BLaER1 (cell line): ENCODE results near the gene PPP6R1.

Experiments
- H3K27ac ChIP-seq: shearing (Covaris generic); formaldehyde crosslinking; 2 replicates; pipeline ENCODE4 v1.8.1; 2022
- H3K27me3 ChIP-seq: shearing (Covaris generic); formaldehyde crosslinking; 2 replicates; pipeline ENCODE4 v1.8.1; 2022
- H3K36me3 ChIP-seq: shearing (Covaris generic); formaldehyde crosslinking; 2 replicates; pipeline ENCODE4 v1.8.1; 2022
- H3K4me1 ChIP-seq: shearing (Covaris generic); formaldehyde crosslinking; 2 replicates; pipeline ENCODE4 v1.8.1; 2022
- H3K4me2 ChIP-seq: shearing (Covaris generic); formaldehyde crosslinking; 2 replicates; pipeline ENCODE4 v1.8.1; 2022
- H3K4me3 ChIP-seq: shearing (Covaris generic); formaldehyde crosslinking; 2 replicates; pipeline ENCODE4 v1.8.1; 2022
- H3K9ac ChIP-seq: shearing (Covaris generic); formaldehyde crosslinking; 2 replicates; pipeline ENCODE4 v1.8.1; 2022
- H3K9me3 ChIP-seq: shearing (Covaris generic); formaldehyde crosslinking; 2 replicates; pipeline ENCODE4 v1.8.1; 2022
- H4K20me1 ChIP-seq: shearing (Covaris generic); formaldehyde crosslinking; 2 replicates; pipeline ENCODE4 v1.8.1; 2022
- Cebpa-rat ChIP-seq: shearing (Covaris generic); IDR thresholded peaks from 2 replicates; pipeline ENCODE4 v1.8.1; 2022

Gene PPP6R1

DNA sequence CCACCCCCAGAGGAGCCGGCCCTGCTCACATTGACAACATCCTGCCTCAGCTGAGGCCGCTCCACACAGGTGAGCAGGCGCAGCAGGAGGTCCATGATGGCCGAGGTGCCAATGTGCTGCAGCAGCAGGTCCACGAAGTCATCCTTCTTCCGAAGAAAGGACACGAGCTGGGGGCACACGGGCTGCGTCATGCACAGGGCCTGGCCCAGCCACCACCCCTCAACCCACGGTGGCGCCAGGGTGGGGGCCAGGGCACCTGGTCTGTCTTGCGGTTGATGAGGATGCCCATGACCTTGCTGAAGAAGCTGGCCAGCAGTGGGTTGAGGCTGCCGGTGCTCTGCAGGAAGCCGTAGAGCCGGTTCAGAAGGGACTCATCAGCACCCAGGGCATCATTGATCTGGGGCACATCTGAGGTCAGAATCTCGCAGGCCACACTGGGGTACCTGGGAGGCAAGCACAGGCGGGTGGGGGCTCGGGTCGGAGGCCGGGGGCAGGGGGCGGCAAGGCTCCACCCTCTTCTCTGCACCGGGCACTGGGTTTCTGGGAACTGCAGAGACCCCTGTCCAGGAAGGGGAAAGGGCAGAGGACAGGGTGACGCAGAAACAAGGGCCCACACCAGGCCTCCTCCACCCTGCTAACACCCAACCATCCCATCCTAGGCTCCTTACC, 13.4 kb downstream of the PPP6R1 start:
- Histone ChIP-seq H3K9me3 (no peaks in the 10 kb centered on the region), H3K36me3 (peaks cover 99% of the 10 kb centered on the region), H3K27ac (no peak overlapping the region), H3K4me1 (peaks cover 37% of the 10 kb centered on the region), H3K4me3 (no peak overlapping the region), H3K4me2 (no peak overlapping the region), H3K9ac (no peak overlapping the region), H3K27me3 (no peaks in the 10 kb centered on the region), H4K20me1 (peaks cover 98% of the 10 kb centered on the region)
- TF ChIP-seq Cebpa-rat = no peak

DNA sequence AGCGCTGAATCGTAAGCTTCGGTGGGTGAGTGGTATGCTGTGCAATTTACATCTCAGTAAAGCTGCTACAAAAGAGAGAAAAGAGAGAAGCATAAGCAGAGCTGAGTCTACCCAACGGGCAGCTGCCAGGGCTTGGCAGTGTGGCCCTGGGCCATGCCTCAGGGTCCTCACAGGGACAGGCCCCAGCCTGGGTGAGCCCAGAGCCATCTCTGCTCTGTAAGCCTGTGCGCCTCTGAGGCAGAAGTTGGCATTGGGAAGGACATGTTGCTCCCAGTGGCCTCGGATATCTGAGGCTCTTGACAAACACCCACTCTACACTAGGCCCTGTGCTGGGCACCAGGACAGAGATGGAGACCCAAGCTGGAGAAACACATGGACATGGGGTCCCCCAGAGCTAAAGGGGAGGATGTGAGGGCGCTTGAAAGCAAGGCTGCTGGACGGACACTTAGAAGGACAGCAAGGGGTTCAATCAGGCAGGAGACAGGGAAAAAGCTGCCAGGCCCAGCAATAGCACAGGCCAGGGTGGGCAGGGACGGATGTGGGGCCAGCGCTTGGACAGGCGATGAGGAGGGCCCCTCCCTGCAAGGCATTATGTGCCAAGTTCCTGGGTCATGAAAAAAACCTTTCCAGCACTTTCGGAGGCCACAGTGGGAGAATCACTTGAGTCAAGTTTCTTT, 14.7 kb downstream of the PPP6R1 start:
- peaks cover 25% of the 10 kb centered on the region for H3K4me1 ChIP-seq
- peaks cover 99% of the 10 kb centered on the region for H3K36me3 ChIP-seq
- H3K4me3 ChIP-seq = no peak overlapping the region
- H3K27ac ChIP-seq = no peak overlapping the region
- H3K4me2 ChIP-seq = no peak overlapping the region
- H4K20me1 ChIP-seq = peaks cover 98% of the 10 kb centered on the region
- no peaks in the 10 kb centered on the region for H3K9me3 ChIP-seq
- H3K27me3 ChIP-seq = no peaks in the 10 kb centered on the region
- no peak overlapping the region for H3K9ac ChIP-seq
- no peak for TF ChIP-seq Cebpa-rat

DNA sequence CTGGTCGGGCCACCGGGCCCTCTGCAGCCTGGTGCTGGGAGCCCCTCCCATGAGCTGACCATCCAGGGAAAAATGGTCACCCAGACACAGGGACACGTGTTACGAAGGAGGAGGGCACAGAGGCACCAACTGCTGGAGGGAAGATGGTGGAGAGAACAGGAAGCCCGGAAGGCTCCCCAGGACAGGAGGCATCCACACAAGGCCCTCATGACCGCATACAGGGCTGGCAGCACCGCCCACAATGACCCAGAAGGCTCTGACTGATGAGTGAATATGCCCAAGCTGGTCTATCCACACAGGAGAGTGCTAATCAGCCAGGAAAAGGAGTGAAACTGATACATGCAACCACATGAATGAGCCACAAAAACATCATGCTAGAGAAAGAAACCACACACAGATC, 16.3 kb downstream of the PPP6R1 start:
- H3K27ac ChIP-seq = no peak overlapping the region
- H3K4me1 ChIP-seq = peaks cover 9% of the 10 kb centered on the region
- H4K20me1 ChIP-seq = peaks cover 98% of the 10 kb centered on the region
- TF ChIP-seq Cebpa-rat = no peak
- H3K36me3 ChIP-seq = peaks cover 99% of the 10 kb centered on the region
- no peaks in the 10 kb centered on the region for H3K27me3 ChIP-seq
- no peak overlapping the region for H3K9ac ChIP-seq
- no peak overlapping the region for H3K4me3 ChIP-seq
- H3K9me3 ChIP-seq = no peaks in the 10 kb centered on the region
- H3K4me2 ChIP-seq = no peak overlapping the region

- peaks cover 98% of the 10 kb centered on the region for H4K20me1 ChIP-seq
- H3K36me3 ChIP-seq = peaks cover 99% of the 10 kb centered on the region
- H3K9ac ChIP-seq = no peak overlapping the region
- TF ChIP-seq Cebpa-rat = no peak
- H3K27ac ChIP-seq = no peak overlapping the region
- no peaks in the 10 kb centered on the region for H3K27me3 ChIP-seq
- no peak overlapping the region for H3K4me2 ChIP-seq
- H3K4me1 ChIP-seq = peaks cover 4% of the 10 kb centered on the region
- no peaks in the 10 kb centered on the region for H3K9me3 ChIP-seq
- no peak overlapping the region for H3K4me3 ChIP-seq
Observed at GRCh38 chr19:55241935-55242464, 16.8 kb downstream of the PPP6R1 start.

GRCh38 chr19:55241143-55241934, 17.5 kb downstream of the PPP6R1 start:
- TF ChIP-seq Cebpa-rat = no peak
- Histone ChIP-seq H3K27ac (no peak overlapping the region), H3K4me3 (no peak overlapping the region), H3K9ac (no peak overlapping the region), H3K36me3 (peaks cover 99% of the 10 kb centered on the region), H3K27me3 (no peaks in the 10 kb centered on the region), H3K4me1 (no peaks in the 10 kb centered on the region), H4K20me1 (peaks cover 98% of the 10 kb centered on the region), H3K4me2 (no peak overlapping the region), H3K9me3 (no peaks in the 10 kb centered on the region)

DNA sequence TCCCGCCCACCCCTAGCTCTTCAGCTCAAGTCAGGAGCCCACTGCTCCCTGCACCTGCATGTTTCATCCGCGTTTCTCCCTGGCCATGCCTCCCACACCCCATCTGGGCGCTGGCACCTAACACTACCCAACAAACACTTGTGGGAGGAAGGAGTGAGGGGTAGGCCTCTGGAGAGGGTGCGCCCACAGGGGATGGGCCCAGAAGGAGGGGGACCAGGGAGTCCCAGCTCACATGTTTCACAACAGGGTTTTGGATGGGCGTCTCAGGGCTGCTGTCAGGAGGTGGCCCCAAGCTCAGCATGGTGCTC, 18.1 kb downstream of the PPP6R1 start:
- Histone ChIP-seq H3K4me1 (no peaks in the 10 kb centered on the region), H3K36me3 (peaks cover 99% of the 10 kb centered on the region), H3K27ac (no peak overlapping the region), H3K27me3 (no peaks in the 10 kb centered on the region), H3K4me3 (no peak overlapping the region), H3K9me3 (no peaks in the 10 kb centered on the region), H3K9ac (no peak overlapping the region), H4K20me1 (peaks cover 98% of the 10 kb centered on the region), H3K4me2 (no peak overlapping the region)
- TF ChIP-seq Cebpa-rat = no peak

DNA sequence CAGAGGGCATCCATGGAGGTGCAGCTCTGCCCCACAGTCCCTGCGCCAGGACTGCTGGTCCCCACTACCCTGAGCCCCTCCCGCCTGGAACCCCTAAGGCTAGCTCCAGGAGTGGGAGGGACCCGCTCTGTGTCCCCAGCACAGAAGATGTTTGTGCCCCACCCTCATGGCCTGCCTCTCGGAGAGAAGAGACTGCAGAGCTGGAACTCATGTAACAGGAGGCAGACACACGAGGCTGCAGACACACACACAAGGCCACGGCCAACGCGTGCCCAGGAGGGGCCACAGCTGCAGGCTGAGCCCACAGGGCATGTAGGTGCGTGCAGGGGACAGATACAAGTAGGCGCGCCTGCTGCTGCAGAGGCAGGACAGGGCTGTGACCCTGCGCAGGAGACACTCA, 19.8 kb downstream of the PPP6R1 start:
- peaks cover 98% of the 10 kb centered on the region for H4K20me1 ChIP-seq

GRCh38 chr19:55238030-55238429, 20.8 kb downstream of the PPP6R1 start:
- TF ChIP-seq Cebpa-rat = no peak
- Histone ChIP-seq H3K4me1 (no peaks in the 10 kb centered on the region), H3K4me2 (no peak overlapping the region), H4K20me1 (peaks cover 98% of the 10 kb centered on the region), H3K4me3 (no peak overlapping the region), H3K9me3 (no peaks in the 10 kb centered on the region), H3K36me3 (peaks cover 99% of the 10 kb centered on the region), H3K27me3 (no peaks in the 10 kb centered on the region), H3K9ac (no peak overlapping the region), H3K27ac (no peak overlapping the region)

More for the DNA sequence above, 19.8 kb downstream of the PPP6R1 start:
- Histone ChIP-seq H3K4me3 (no peak overlapping the region), H3K9me3 (no peaks in the 10 kb centered on the region), H3K4me1 (no peaks in the 10 kb centered on the region), H3K9ac (no peak overlapping the region), H3K27me3 (no peaks in the 10 kb centered on the region), H3K36me3 (peaks cover 99% of the 10 kb centered on the region), H3K4me2 (no peak overlapping the region), H3K27ac (no peak overlapping the region)
- no peak for TF ChIP-seq Cebpa-rat

- no peaks in the 10 kb centered on the region for H3K9me3 ChIP-seq
- H3K4me2 ChIP-seq = no peak overlapping the region
- H3K36me3 ChIP-seq = peaks cover 99% of the 10 kb centered on the region
- no peak overlapping the region for H3K27ac ChIP-seq
- no peaks in the 10 kb centered on the region for H3K27me3 ChIP-seq
- H3K4me3 ChIP-seq = no peak overlapping the region
- no peaks in the 10 kb centered on the region for H3K4me1 ChIP-seq
- peaks cover 99% of the 10 kb centered on the region for H4K20me1 ChIP-seq
- H3K9ac ChIP-seq = no peak overlapping the region
- no peak for TF ChIP-seq Cebpa-rat
Observed at GRCh38 chr19:55232986-55233385, 25.8 kb downstream of the PPP6R1 start.

DNA sequence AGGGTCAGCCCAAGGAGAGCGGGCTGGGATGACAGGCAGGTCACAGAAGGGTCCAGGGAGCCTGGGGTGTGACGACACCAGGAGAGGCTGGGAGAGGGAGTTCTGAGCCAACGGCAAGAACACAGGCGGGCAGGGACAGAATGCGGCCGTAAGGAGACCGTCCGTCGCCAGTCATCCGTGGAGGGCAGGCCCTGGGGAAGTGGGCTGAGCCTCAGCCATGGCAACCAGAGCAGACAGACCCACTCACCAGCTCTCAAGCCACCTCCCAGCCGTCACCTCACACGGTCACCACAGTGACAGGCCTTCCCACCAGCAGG, 26.6 kb downstream of the PPP6R1 start:
- no peak overlapping the region for H3K4me2 ChIP-seq
- no peaks in the 10 kb centered on the region for H3K9me3 ChIP-seq
- H3K9ac ChIP-seq = no peak overlapping the region
- H4K20me1 ChIP-seq = peaks cover 99% of the 10 kb centered on the region
- H3K4me3 ChIP-seq = no peak overlapping the region
- no peak overlapping the region for H3K27ac ChIP-seq
- TF ChIP-seq Cebpa-rat = no peak
- H3K4me1 ChIP-seq = no peaks in the 10 kb centered on the region
- peaks cover 99% of the 10 kb centered on the region for H3K36me3 ChIP-seq
- H3K27me3 ChIP-seq = no peaks in the 10 kb centered on the region
